Astrocyte of the cerebellum (primary cell): ENCODE results near the gene PCARE.
A peak's percentile ranks its signal among the peaks of the same experiment; 100 is the strongest.

Experiments used
- DNase-seq: peaks from one replicate; pipeline ENCODE4 v3.0.0-alpha.2; 2011; ENCODE audit warnings: low read depth
- H3K4me3 ChIP-seq: 2 replicates; pipeline ENCODE4 v1.5.1; 2011; ENCODE audit warnings: mild to moderate bottlenecking, low read depth, low read length, moderate library complexity
- CTCF ChIP-seq: IDR thresholded peaks from 2 replicates; pipeline ENCODE4 v1.5.1; 2012; ENCODE audit warnings: low read length, low read depth, moderate library complexity, mild to moderate bottlenecking; ENCODE audit errors: missing control alignments
- in situ Hi-C: cut with HindIII; loops from 2 replicates; pipeline ENCODE4 v1.10.0; 2017; ENCODE audit warnings: low sequenced_read_pairs

The PCARE gene

GRCh38 chr2:29022679-29023078 is 51.6 kb downstream of the PCARE start:
- no peak for TF ChIP-seq CTCF
- peak; percentile 74 for DNase-seq
- in situ Hi-C loops: no loop called here

GRCh38 chr2:29021886-29022285 is 52.4 kb downstream of the PCARE start:
- no peak for DNase-seq
- H3K4me3 ChIP-seq: no peak overlapping the region
- TF ChIP-seq CTCF: no peak
- in situ Hi-C loops: no loop called here

More at GRCh38 chr2:29022679-29023078, 51.6 kb downstream of the PCARE start:
- no peak overlapping the region for H3K4me3 ChIP-seq

GRCh38 chr2:29017716-29018435 is 56.4 kb downstream of the PCARE start:
- H3K4me3 ChIP-seq: no peak overlapping the region
- TF ChIP-seq CTCF: no peak
- DNase-seq: no peak
- in situ Hi-C loops: loop anchor here (10.0 kb wide), 1 partner anchor 177 kb away; no protein-coding TSS in a partner anchor

- no peak for DNase-seq
- TF ChIP-seq CTCF: no peak
- H3K4me3 ChIP-seq: no peak overlapping the region
- in situ Hi-C loops: loop anchor here (10.0 kb wide), 1 partner anchor 178 kb away; no protein-coding TSS in a partner anchor
These were observed 57.8 kb downstream of the PCARE start for GRCh38 chr2:29016504-29016903.

GRCh38 chr2:29015701-29016470 is 58.4 kb downstream of the PCARE start:
- H3K4me3 ChIP-seq: no peak overlapping the region
- DNase-seq: no peak
- no peak for TF ChIP-seq CTCF
- in situ Hi-C loops: loop anchor here (10.0 kb wide), 1 partner anchor 179 kb away; no protein-coding TSS in a partner anchor

GRCh38 chr2:29014811-29015421 is 59.4 kb downstream of the PCARE start:
- DNase-seq: peak; percentile 62
- peak; percentile 52 for TF ChIP-seq CTCF
- in situ Hi-C loops: loop anchor here (10.0 kb wide), 1 partner anchor 180 kb away; no protein-coding TSS in a partner anchor
- H3K4me3 ChIP-seq: no peak overlapping the region
